ENCODE measurements around the gene ESPN. TPM values are rescaled to one million over a fixed set of nuclear protein-coding genes. Genes with fewer than 3 reads are reported as not detected.
"Not testable (repeated sequence)": the region's sequence is repeated elsewhere in the genome, so short reads cannot be mapped to it uniquely, and the experiment has no call there.

The ESPN gene
- total RNA-seq, 6 donors from 2014 or later, result 2.1 to 27.2 (median 4.8) TPM

DNA sequence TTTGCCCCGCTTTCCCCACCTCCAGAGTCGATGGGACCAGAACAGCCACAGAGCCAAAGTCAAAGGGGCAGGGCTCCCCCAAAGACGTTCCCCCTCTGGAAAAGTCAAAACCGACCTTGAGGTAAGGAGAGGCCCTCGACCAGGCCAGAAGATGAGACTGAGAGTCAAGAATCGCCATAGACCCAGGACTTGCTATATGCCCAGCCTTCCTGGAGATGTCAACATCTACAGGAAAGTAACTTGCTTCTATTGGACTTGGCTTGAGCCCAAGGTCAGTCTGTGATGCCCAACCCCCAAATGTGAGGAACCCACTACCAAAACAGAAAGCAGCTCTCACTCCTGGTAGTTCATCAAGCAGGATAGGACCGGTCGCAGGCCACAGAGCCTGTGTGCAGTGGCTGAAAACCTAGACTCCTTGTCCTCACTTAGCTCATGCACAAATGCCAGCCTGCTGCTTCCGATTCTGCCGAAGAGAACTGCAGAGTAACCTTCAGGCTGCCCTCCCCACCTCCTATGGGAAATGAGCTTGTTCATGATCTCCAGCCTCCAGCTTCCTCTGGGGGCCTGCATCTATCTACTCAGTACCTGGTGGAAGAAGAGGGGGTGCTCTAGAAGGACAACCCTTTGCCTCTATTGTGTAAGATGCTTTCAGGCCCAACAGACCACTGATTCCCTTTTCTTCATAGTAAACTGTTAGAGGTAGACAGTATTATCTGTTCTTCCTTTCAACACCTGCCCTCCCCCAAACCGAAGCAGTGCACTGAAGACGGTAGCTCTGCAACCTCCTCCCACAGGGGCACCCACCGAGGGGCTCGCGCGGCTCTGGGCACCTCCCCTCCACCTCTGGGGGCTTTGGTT, 32.4 kb upstream of the ESPN start:
- H3K27ac ChIP-seq, result peak overlapping the region in 3 of 4 donors; percentile 70 to 98 (median 94)
- WGBS, 2 donors, result 45 to 66% methylated on average over 9 to 16 of the region's 16 CpGs
- peak overlapping the region in 3 of 4 donors; percentile 70 to 81 (median 72) for H3K4me3 ChIP-seq
- ATAC-seq (ENCODE audit: low FRiP score in 2 of 2) (no peak), DNase-seq (no peak)
- TF ChIP-seq POLR2AphosphoS5 (IDR thresholded peaks at IDR 0.05) (no peak), EP300 (IDR thresholded peaks at IDR 0.05) (no peak), POLR2A (IDR thresholded peaks at IDR 0.05) (no peak)
- TF ChIP-seq, protein P1, sequence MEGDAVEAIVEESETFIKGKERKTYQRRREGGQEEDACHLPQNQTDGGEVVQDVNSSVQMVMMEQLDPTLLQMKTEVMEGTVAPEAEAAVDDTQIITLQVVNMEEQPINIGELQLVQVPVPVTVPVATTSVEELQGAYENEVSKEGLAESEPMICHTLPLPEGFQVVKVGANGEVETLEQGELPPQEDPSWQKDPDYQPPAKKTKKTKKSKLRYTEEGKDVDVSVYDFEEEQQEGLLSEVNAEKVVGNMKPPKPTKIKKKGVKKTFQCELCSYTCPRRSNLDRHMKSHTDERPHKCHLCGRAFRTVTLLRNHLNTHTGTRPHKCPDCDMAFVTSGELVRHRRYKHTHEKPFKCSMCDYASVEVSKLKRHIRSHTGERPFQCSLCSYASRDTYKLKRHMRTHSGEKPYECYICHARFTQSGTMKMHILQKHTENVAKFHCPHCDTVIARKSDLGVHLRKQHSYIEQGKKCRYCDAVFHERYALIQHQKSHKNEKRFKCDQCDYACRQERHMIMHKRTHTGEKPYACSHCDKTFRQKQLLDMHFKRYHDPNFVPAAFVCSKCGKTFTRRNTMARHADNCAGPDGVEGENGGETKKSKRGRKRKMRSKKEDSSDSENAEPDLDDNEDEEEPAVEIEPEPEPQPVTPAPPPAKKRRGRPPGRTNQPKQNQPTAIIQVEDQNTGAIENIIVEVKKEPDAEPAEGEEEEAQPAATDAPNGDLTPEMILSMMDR (IDR thresholded peaks at IDR 0.05), result no peak
- no peaks in the 10 kb centered on the region for H3K9me3 ChIP-seq
- no peaks in the 10 kb centered on the region for H3K27me3 ChIP-seq
- no peaks in the 10 kb centered on the region for H3K36me3 ChIP-seq
- peaks cover 14 to 25% (median 18%) of the 10 kb centered on the region in 4 donors for H3K4me1 ChIP-seq

DNA sequence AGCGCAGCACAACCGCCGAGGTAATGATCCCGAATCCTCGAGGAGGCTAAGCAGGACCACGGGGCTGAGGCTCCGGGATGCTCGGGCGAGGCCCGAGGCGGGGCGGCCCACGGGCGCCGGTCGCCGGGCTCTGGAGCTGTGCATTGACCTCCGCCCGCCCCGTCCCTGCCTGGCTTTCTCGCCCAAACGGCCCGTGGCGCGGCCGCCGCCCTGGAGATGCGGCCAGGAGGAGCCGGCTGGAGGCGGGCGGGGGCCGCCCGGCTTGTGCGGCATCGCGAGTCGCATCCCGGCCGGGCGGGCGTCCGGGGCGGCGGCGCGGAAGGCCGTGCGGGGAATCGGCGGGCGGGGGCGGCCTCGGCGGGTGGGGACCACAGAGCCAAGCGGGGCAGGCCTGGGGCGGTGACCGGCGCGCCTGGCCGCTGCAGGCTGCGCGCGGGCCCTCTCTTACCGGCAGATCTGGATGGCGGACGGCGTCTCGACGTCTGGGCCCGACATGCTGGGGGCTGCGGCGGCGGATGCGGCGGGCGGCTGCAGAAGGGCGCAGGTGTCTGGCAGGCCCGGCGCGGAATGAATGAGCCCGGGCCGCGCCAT, 31.7 kb upstream of the ESPN start:
- WGBS, 2 donors, result 1% methylated on average over 38 of the region's 83 CpGs; no CpG with 5 or more reads in 1 of the 2 donors
- Histone ChIP-seq H3K9me3 (no peaks in the 10 kb centered on the region), H3K4me1 (peaks cover 14 to 25% (median 18%) of the 10 kb centered on the region in 4 donors), H3K27ac (peak overlapping the region; percentile 94 to 98 (median 98)), H3K36me3 (no peaks in the 10 kb centered on the region), H3K27me3 (no peaks in the 10 kb centered on the region), H3K4me3 (peak overlapping the region; percentile 52 to 81 (median 71))
- DNase-seq (no peak), ATAC-seq (ENCODE audit: low FRiP score in 2 of 2) (peak in 1 of 2 donors; percentile 57)
- no peak for TF ChIP-seq POLR2AphosphoS5 (IDR thresholded peaks at IDR 0.05)
- TF ChIP-seq POLR2A (IDR thresholded peaks at IDR 0.05), result no peak
- TF ChIP-seq EP300 (IDR thresholded peaks at IDR 0.05), result no peak
- TF ChIP-seq, protein P1 (IDR thresholded peaks at IDR 0.05), result no peak

DNA sequence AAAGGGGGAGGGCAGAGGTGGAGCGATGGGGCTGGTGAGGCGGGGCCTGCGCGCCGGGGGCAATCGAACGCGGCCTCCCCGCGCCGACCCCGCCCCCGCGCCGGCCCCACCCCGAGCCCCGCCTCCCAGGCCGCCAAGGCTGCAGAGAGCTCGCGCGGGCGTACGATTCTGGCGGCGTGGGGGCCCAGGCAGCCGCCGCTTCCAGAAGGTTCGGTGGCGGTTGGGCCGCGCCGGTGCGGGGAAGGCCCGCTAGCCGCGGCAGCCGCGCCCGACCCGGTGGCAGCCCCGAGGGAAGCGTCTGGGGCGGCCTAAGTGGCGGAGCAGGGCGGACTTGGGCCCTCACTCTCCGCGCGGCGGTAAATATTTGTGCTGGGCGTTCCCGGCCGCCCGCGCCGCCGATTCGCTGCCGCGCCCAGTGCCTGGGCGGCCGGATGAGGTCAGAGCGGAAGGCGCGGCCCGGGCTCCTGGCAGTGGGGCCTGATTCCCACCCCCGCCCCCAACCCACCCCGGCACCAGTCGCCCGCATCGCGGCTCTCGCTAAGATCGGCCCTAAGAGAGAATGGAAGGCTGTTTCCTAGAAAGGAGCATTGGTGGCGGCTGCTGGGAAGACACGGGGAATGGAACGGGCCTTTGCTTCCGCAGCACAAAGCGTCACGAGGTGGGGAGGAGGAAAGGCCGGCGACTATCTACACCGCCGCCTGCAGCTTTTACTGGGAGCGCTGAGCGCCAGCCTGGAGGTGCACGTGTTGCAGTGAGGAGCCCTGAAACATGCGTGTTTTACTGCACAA, 31.0 kb upstream of the ESPN start, which contains the start of gene ACOT7:
Gene ACOT7, minus strand, starts transcription at position 368 of the 788 bp plus-strand sequence. CDS start 368 bp downstream, outside the sequence.
- Histone ChIP-seq H3K27me3 (no peaks in the 10 kb centered on the region), H3K9me3 (no peaks in the 10 kb centered on the region), H3K27ac (peak within 1 kb of the TSS; percentile 94 to 98 (median 98)), H3K4me3 (peak within 1 kb of the TSS; percentile 70 to 81 (median 76)), H3K4me1 (peaks cover 14 to 25% (median 18%) of the 10 kb centered on the region in 4 donors), H3K36me3 (no peaks in the 10 kb centered on the region)
- ATAC-seq (ENCODE audit: low FRiP score in 2 of 2) (peak; percentile 95 to 99), DNase-seq (peak; percentile 86 to 98)
- WGBS, 2 donors, result 0 to 2% methylated on average over 14 to 22 of the region's 87 CpGs
- TF ChIP-seq POLR2AphosphoS5 (IDR thresholded peaks at IDR 0.05) (peak; percentile 32 to 38), EP300 (IDR thresholded peaks at IDR 0.05) (no peak), POLR2A (IDR thresholded peaks at IDR 0.05) (peak in 2 of 4 donors; percentile 61 to 86)
- TF ChIP-seq, protein P1 (IDR thresholded peaks at IDR 0.05), result peak in 3 of 6 experiments; percentile 5 to 17 (median 9)

DNA sequence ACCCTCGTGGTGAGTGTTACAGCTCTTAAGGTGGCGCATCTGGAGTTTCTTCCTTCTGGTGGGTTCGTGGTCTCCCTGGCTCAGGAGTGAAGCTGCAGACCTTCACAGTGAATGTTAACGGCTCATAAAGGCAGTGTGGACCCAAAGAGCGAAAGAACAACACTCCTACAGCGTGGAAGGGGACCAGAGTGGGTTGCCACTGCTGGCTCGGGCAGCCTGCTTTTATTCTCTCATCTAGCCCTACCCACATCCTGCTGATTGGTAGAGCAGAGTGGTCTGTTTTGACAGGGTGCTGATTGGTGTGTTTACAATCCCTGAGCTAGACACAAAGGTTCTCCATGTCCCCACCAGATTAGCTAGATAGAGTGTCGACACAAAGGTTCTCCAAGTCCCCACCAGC, 29.4 kb upstream of the ESPN start:
- ATAC-seq (ENCODE audit: low FRiP score in 2 of 2); H3K36me3 ChIP-seq; H3K27ac ChIP-seq; H3K4me3 ChIP-seq; DNase-seq; H3K9me3 ChIP-seq; H3K27me3 ChIP-seq: not testable (repeated sequence)
- H3K4me1 ChIP-seq, result peaks cover 14 to 25% (median 18%) of the 10 kb centered on the region in 4 donors
- 86 to 89% methylated on average over 7 to 8 of the region's 8 CpGs for WGBS, 2 donors

DNA sequence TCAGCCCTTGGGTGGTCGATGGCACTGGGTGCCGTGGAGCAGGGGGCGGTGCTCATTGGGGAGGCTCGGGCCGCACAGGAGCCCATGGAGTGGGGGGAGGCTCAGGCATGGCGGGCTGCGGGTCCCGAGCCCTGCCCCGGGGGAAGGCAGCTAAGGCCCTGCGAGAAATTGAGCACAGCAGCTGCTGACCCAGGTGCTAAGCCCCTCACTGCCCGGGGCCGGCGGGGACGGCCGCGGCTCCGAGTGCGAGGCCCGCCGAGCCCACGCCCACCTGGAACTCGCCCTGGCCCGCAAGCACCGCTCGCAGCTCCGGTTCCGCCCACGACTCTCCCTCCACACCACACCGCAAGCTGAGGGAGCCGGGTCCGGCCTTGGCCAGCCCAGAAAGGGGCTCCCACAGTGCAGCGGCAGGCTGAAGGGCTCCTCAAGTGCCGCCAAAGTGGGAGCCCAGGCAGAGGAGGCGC, 28.8 kb upstream of the ESPN start:
- H3K27me3 ChIP-seq; H3K36me3 ChIP-seq; H3K9me3 ChIP-seq; ATAC-seq (ENCODE audit: low FRiP score in 2 of 2); H3K27ac ChIP-seq; H3K4me3 ChIP-seq: not testable (repeated sequence)
- H3K4me1 ChIP-seq, result peaks cover 14 to 25% (median 18%) of the 10 kb centered on the region in 4 donors
- DNase-seq, result peak in 1 of 2 donors; percentile 76
- WGBS, 2 donors, result 92 to 96% methylated on average over 12 to 34 of the region's 34 CpGs

All from upper lobe of left lung (tissue), 6 donors.